ENCODE results near the gene TSC22D4. TPM values are rescaled to one million over a fixed set of nuclear protein-coding genes. Genes with fewer than 3 reads are reported as not detected.
A peak's percentile ranks its signal among the peaks of the same experiment; 100 is the strongest.

The TSC22D4 gene
- total and polyA plus RNA-seq, 4 donors = 5.5 to 21.2 (median 11.4) TPM

DNA sequence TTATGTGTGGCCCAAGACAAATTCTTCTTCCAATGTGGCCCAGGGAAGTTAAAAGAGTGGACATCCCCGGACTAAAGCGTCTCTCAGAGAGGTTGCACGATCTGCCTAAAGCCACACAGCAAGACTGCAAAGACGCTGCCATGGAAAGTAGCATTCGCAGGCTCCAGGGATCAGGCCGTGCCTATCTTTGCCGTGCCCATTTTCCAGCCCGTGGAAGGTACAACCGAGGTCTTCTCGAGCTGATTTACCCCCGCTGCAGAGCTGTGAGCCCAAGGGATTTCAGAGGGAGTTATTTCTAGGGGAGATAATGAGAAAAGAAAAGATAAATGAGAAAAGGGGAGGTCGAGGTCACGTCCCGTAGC lies 3.7 kb upstream of the TSC22D4 start:
- DNase-seq (ENCODE audit: low spot score) = no peak
- 47% methylated on average over 14 of the region's 14 CpGs for WGBS
- no peaks in the 10 kb centered on the region for H3K9me3 ChIP-seq (ENCODE audit: control insufficient read depth in 4 of 4, low read length in 3 of 4)
- H3K36me3 ChIP-seq (ENCODE audit: control insufficient read depth in 4 of 4, insufficient read depth in 3 of 4, low read depth in 1 of 4, low read length in 3 of 4) = no peaks in the 10 kb centered on the region
- no peak overlapping the region for H3K27ac ChIP-seq (ENCODE audit: low read depth in 1 of 2, low read length in 2 of 2)
- TF ChIP-seq EGR1 (IDR thresholded peaks at IDR 0.05; ENCODE audit: low read depth in 2 of 2) (no peak), RAD21 (IDR thresholded peaks at IDR 0.05) (no peak), HNF4G (IDR thresholded peaks at IDR 0.05) (no peak), HNF4A (conservative IDR thresholded peaks at IDR 0.05) (no peak), FOXA1 (IDR thresholded peaks at IDR 0.05) (no peak), JUND (IDR thresholded peaks at IDR 0.05) (no peak), TAF1 (conservative IDR thresholded peaks at IDR 0.05) (no peak), FOXA2 (IDR thresholded peaks at IDR 0.05) (no peak), RXRA (IDR thresholded peaks at IDR 0.05) (no peak), NR2F2 (IDR thresholded peaks at IDR 0.05) (no peak)
- TF ChIP-seq, protein P1, sequence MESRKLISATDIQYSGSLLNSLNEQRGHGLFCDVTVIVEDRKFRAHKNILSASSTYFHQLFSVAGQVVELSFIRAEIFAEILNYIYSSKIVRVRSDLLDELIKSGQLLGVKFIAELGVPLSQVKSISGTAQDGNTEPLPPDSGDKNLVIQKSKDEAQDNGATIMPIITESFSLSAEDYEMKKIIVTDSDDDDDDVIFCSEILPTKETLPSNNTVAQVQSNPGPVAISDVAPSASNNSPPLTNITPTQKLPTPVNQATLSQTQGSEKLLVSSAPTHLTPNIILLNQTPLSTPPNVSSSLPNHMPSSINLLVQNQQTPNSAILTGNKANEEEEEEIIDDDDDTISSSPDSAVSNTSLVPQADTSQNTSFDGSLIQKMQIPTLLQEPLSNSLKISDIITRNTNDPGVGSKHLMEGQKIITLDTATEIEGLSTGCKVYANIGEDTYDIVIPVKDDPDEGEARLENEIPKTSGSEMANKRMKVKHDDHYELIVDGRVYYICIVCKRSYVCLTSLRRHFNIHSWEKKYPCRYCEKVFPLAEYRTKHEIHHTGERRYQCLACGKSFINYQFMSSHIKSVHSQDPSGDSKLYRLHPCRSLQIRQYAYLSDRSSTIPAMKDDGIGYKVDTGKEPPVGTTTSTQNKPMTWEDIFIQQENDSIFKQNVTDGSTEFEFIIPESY (IDR thresholded peaks at IDR 0.05) = no peak
- TF ChIP-seq, protein P2, sequence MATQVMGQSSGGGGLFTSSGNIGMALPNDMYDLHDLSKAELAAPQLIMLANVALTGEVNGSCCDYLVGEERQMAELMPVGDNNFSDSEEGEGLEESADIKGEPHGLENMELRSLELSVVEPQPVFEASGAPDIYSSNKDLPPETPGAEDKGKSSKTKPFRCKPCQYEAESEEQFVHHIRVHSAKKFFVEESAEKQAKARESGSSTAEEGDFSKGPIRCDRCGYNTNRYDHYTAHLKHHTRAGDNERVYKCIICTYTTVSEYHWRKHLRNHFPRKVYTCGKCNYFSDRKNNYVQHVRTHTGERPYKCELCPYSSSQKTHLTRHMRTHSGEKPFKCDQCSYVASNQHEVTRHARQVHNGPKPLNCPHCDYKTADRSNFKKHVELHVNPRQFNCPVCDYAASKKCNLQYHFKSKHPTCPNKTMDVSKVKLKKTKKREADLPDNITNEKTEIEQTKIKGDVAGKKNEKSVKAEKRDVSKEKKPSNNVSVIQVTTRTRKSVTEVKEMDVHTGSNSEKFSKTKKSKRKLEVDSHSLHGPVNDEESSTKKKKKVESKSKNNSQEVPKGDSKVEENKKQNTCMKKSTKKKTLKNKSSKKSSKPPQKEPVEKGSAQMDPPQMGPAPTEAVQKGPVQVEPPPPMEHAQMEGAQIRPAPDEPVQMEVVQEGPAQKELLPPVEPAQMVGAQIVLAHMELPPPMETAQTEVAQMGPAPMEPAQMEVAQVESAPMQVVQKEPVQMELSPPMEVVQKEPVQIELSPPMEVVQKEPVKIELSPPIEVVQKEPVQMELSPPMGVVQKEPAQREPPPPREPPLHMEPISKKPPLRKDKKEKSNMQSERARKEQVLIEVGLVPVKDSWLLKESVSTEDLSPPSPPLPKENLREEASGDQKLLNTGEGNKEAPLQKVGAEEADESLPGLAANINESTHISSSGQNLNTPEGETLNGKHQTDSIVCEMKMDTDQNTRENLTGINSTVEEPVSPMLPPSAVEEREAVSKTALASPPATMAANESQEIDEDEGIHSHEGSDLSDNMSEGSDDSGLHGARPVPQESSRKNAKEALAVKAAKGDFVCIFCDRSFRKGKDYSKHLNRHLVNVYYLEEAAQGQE (IDR thresholded peaks at IDR 0.05) = no peak
- H3K4me3 ChIP-seq (ENCODE audit: low read depth in 1 of 3, low read length in 3 of 3) = peak overlapping the region; percentile 37 to 61 (median 54)
- no peak overlapping the region for H3K9ac ChIP-seq (ENCODE audit: low read depth in 1 of 2, low read length in 2 of 2)
- no peaks in the 10 kb centered on the region for H3K27me3 ChIP-seq (ENCODE audit: control insufficient read depth in 4 of 4, insufficient read depth in 4 of 4, low read length in 3 of 4)
- H3K4me1 ChIP-seq (ENCODE audit: control insufficient read depth in 4 of 4, insufficient read depth in 4 of 4, low read length in 3 of 4) = peaks cover 1 to 20% (median 7%) of the 10 kb centered on the region in 4 donors

DNA sequence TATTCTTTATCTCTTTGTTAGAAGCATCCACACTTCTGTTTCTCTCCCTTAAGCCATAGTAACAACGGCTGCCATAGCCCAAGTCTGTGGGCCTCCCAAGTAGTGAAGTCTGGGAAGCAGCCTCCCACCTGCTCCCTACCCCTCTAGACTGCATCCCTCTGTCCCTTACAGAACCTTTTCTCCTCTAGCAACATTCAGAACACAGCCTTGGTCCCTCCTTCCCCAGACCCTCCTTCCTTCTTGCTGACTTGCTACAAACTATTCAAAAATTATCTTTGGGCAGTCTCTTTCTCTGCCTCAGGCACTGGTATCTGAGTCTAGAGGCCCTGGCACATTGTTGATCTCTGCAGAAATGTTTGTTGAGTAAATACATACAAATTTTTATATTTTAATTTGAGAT lies 2.5 kb upstream of the TSC22D4 start:
- Histone ChIP-seq H3K9me3 (ENCODE audit: control insufficient read depth in 4 of 4, low read length in 3 of 4) (no peaks in the 10 kb centered on the region), H3K27me3 (ENCODE audit: control insufficient read depth in 4 of 4, insufficient read depth in 4 of 4, low read length in 3 of 4) (no peaks in the 10 kb centered on the region), H3K9ac (ENCODE audit: low read depth in 1 of 2, low read length in 2 of 2) (no peak overlapping the region), H3K36me3 (ENCODE audit: control insufficient read depth in 4 of 4, insufficient read depth in 3 of 4, low read depth in 1 of 4, low read length in 3 of 4) (no peaks in the 10 kb centered on the region), H3K27ac (ENCODE audit: low read depth in 1 of 2, low read length in 2 of 2) (no peak overlapping the region), H3K4me1 (ENCODE audit: control insufficient read depth in 4 of 4, insufficient read depth in 4 of 4, low read length in 3 of 4) (peaks cover 1 to 30% (median 13%) of the 10 kb centered on the region in 4 donors), H3K4me3 (ENCODE audit: low read depth in 1 of 3, low read length in 3 of 3) (no peak overlapping the region)
- 93% methylated on average over 1 of the region's 1 CpG for WGBS
- no peak for DNase-seq (ENCODE audit: low spot score)
- TF ChIP-seq NR2F2 (IDR thresholded peaks at IDR 0.05) (no peak), FOXA2 (IDR thresholded peaks at IDR 0.05) (no peak), SP1 (IDR thresholded peaks at IDR 0.05) (no peak), HNF4A (conservative IDR thresholded peaks at IDR 0.05) (no peak), RAD21 (IDR thresholded peaks at IDR 0.05) (no peak), RXRA (IDR thresholded peaks at IDR 0.05) (no peak)
- TF ChIP-seq, protein P3, sequence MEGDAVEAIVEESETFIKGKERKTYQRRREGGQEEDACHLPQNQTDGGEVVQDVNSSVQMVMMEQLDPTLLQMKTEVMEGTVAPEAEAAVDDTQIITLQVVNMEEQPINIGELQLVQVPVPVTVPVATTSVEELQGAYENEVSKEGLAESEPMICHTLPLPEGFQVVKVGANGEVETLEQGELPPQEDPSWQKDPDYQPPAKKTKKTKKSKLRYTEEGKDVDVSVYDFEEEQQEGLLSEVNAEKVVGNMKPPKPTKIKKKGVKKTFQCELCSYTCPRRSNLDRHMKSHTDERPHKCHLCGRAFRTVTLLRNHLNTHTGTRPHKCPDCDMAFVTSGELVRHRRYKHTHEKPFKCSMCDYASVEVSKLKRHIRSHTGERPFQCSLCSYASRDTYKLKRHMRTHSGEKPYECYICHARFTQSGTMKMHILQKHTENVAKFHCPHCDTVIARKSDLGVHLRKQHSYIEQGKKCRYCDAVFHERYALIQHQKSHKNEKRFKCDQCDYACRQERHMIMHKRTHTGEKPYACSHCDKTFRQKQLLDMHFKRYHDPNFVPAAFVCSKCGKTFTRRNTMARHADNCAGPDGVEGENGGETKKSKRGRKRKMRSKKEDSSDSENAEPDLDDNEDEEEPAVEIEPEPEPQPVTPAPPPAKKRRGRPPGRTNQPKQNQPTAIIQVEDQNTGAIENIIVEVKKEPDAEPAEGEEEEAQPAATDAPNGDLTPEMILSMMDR (IDR thresholded peaks at IDR 0.05; ENCODE audit: low read depth, low read length, missing input control) = no peak
- TF ChIP-seq, protein P4, sequence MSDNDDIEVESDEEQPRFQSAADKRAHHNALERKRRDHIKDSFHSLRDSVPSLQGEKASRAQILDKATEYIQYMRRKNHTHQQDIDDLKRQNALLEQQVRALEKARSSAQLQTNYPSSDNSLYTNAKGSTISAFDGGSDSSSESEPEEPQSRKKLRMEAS (IDR thresholded peaks at IDR 0.05) = no peak
- TF ChIP-seq, protein P1 (IDR thresholded peaks at IDR 0.05) = no peak

All from liver (tissue), 9 donors.